HL-60/S4 (cell line): ENCODE results near the gene PLA2G4B.
"Not testable (repeated sequence)": the region's sequence is repeated elsewhere in the genome, so short reads cannot be mapped to it uniquely, and the experiment has no call there.

Experiments used
- in situ Hi-C: fragments of 300-500 bp; cut with MboI; formaldehyde crosslinking; loops from 2 replicates; pipeline ENCODE4 v1.14.3; 2022; ENCODE audit warnings: low sequenced_read_pairs

PLA2G4B gene

GRCh38 chr15:41824062-41824745 lies 14.4 kb upstream of the PLA2G4B start:
- in situ Hi-C loops: loop anchor here (25.0 kb wide), 1 partner anchor 362 kb away; no protein-coding TSS in a partner anchor

DNA sequence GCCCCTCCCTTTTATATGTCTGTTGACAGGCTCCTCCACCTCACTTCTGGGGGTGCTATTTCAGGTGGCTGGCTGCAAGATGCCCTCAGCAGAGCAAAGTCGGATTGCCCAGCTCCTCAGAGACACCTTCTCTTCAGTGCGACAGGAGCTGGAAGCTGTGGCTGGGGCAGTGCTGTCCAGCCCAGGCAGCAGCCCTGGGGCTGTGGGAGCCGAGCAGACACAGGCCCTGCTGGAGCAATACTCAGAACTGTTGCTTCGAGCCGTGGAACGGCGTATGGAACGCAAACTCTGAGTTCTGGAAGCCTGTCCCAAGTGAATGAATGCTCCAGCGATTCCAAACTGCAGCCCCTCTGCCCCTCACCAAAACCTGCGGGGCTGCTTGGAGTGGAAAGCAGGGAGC lies 13.5 kb upstream of the PLA2G4B start:
- in situ Hi-C loops: no loop called here

DNA sequence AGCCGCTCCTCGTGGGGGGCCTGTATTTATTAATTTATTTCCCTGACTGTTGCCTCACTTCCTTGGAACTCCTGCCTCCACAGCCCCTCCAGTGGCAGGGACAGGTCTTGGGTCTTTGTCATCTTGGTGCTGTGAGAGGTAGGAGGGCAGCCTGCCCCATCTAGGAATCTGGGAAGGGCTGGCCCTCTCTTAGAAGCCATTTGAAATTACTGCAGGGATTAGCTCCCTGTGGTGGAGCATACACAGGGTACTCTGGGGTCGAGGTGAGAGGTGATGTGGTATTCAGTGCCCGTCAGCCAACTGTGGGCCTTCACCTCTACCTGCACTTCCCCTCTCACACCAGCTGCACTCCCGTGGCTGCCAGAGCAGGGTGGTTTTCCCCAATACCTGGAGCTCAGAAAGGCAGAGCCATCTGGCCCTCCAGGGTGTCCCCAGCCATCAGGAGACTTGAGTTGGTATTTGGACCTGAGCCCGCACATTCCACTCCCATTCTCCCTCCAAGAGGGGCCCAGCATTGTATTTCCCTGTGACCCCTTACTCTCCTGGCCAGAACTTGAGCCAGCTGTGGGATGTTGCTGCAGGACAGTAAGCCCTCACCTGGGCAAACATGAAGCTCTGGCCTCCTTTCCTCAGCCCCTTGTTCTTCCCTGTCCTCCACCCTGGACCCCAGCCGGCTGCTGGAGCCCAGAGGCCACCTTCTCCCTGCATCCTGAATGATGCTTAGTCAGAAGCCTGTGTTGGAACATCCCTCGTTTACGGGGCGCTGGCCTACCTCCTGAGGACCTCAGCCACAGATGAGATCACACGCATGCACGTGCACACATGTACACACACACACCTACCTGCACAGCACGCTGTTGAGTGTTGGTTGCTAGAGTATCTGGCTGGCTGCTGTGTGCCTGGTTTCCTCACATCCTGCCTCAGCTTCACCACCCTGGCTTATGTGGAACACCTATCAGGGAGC lies 12.8 kb upstream of the PLA2G4B start:
- in situ Hi-C loops: no loop called here

DNA sequence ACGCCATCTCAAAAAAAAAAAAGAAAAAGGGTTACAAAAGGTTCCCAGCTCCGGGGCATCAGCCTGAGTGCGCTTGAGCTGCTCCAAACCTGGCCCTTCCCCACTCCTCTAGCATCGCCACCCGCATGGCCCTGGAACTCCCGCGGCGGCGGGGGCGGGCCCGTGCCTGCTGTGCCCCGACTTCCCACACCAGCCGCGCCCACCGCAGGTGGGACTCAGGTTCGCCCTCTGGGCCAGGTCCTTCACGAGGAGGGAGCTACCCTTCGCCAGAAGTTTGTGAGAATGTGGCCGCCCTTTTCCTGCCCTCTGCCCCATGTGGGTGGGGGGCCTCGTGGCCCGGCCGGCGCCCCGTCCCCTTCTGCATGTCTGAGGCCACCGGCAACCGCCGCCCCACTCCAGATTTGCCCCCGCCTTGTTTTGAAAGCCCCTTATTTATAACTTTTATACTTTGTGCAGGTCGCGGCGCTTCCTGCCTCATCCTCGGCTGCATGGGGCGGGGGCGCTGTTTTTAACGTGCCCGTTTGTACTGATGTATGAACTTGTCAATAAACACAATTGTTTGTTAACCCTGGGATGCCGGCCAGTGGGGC lies 11.3 kb upstream of the PLA2G4B start:
- in situ Hi-C loops: no loop called here

- in situ Hi-C loops: no loop called here
Observed at GRCh38 chr15:41827880-41828806, 10.5 kb upstream of the PLA2G4B start, which contains the start of gene JMJD7. Gene JMJD7, plus strand, starts transcription at chr15:41828092. Its CDS starts 33 bp downstream, at chr15:41828125.

- in situ Hi-C loops: no loop called here
Observed at GRCh38 chr15:41828807-41829141, 9.9 kb upstream of the PLA2G4B start.

GRCh38 chr15:41829959-41830646 lies 8.5 kb upstream of the PLA2G4B start:
- in situ Hi-C loops: no loop called here

DNA sequence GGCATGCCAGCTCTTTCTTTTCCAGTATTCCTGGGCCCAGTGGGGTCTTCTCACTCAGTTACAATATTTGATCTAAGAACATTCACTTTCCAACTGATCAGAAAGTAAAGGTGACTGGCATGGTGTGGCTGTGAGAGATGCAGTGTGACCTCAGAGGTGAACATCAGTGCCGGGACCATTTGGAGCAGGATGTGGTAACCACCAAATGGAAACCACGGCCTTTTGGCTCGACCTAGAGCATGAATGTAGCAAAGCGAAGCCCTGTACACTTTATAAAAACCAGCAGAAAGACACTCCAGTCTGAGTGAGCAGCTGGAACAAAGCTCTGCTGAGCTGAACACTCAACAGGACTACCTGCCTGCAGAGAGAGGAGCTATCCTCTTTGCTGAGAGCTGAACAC lies 7.4 kb upstream of the PLA2G4B start:
- in situ Hi-C loops: not testable (repeated sequence)

- in situ Hi-C loops: no loop called here
Observed at GRCh38 chr15:41832208-41832607, 6.4 kb upstream of the PLA2G4B start.

- in situ Hi-C loops: no loop called here
Observed at GRCh38 chr15:41832875-41833274, 5.8 kb upstream of the PLA2G4B start.

GRCh38 chr15:41834096-41834495 lies 4.6 kb upstream of the PLA2G4B start:
- in situ Hi-C loops: no loop called here

- in situ Hi-C loops: no loop called here
Observed at GRCh38 chr15:41836073-41836472, 2.6 kb upstream of the PLA2G4B start.

- in situ Hi-C loops: no loop called here
Observed at GRCh38 chr15:41836713-41837454, 1.8 kb upstream of the PLA2G4B start.

DNA sequence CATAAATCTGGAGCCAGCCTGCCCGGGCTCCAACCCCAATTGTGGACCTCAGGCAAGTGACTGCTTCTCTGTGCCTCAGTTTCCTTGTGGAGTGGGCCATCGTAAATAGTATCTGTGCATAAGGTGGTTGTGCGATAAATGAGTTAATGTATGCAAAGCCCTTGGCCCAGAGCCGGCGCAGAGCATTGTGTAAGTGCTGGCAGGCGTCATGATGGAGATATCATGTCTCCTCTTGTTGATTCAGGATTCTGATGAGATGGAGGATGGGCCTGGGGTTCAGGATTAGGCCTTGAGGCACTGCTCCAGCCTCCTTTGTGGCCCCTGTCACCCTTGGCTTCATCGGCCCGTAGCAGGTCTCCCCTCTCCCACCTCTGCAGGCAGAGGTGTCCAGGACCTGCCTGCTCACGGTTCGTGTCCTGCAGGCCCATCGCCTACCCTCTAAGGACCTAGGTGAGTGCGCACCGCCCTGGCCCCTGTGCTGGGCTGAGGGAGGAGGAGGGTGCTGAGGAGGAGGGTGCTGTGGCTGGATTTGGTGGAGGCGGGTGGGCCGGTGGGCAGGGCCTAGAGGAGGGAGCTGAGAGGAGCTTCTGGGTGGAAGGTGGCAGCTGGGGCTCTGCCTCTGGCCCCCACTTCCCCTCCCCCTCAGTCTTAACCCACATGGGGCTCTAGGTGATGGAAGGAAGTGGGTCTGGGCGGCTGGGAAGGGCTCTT lies 1.3 kb downstream of the PLA2G4B start:
- in situ Hi-C loops: no loop called here

DNA sequence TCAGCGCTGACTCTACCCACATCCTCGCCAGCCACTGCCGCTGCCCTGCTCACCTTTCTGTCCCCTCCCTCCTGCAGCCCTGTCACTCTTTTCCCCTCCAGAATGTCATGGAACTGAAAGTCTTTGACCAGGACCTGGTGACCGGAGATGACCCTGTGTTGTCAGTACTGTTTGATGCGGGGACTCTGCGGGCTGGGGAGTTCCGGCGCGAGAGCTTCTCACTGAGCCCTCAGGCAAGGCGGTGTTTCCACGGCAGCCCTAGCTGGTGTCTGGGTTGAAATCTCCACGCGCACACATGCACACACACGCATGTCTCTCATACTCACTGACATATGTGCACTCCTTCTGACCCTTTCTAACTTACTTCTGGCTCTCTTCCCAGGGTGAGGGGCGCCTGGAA lies 2.0 kb downstream of the PLA2G4B start:
- in situ Hi-C loops: no loop called here

DNA sequence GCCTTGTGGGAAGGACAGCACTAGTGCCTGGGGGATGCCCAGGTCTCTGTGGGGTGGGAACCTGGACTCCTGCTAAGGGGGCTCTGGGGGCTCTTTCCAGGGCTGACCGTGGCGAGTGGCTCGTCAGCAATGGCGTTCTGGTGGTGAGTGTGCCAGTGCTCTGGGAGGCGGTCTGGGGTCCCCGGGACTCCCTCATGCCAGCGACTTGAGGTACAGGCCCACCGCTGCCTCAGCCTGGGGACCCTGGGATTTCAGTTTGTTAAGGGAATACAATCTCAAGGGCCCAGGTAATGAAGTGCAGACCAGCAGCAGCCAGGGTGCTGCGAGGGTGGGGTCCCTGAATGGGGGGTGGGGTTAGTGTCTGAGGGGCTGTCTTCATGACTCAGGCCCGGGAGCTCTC lies 2.5 kb downstream of the PLA2G4B start:
- in situ Hi-C loops: no loop called here

- in situ Hi-C loops: no loop called here
Observed at GRCh38 chr15:41842229-41842628, 3.6 kb downstream of the PLA2G4B start.

GRCh38 chr15:41843571-41843970 lies 4.9 kb downstream of the PLA2G4B start:
- in situ Hi-C loops: no loop called here

DNA sequence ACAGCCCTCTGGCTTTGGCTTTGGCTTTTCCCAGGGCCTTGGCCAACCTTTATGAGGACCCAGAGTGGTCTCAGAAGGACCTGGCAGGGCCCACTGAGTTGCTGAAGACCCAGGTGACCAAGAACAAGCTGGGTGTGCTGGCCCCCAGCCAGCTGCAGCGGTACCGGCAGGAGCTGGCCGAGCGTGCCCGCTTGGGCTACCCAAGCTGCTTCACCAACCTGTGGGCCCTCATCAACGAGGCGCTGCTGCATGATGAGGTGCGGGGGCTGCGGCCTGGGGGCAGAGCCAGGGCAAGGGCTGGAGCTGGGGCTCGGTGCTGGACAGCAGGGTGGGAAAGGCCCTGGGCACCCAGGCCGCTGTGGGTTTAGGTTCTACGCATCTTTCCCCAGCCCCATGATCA lies 6.2 kb downstream of the PLA2G4B start:
- in situ Hi-C loops: no loop called here
